Epidermal melanocyte (primary cell): ENCODE results near the gene PCBP1.
"Not testable (repeated sequence)": the region's sequence is repeated elsewhere in the genome, so short reads cannot be mapped to it uniquely, and the experiment has no call there.

Experiments used
- DNase-seq: peaks from one replicate; pipeline ENCODE4 v3.0.0; 2011; ENCODE audit warnings: low spot score; ENCODE audit not compliant: insufficient read length

Gene PCBP1

DNA sequence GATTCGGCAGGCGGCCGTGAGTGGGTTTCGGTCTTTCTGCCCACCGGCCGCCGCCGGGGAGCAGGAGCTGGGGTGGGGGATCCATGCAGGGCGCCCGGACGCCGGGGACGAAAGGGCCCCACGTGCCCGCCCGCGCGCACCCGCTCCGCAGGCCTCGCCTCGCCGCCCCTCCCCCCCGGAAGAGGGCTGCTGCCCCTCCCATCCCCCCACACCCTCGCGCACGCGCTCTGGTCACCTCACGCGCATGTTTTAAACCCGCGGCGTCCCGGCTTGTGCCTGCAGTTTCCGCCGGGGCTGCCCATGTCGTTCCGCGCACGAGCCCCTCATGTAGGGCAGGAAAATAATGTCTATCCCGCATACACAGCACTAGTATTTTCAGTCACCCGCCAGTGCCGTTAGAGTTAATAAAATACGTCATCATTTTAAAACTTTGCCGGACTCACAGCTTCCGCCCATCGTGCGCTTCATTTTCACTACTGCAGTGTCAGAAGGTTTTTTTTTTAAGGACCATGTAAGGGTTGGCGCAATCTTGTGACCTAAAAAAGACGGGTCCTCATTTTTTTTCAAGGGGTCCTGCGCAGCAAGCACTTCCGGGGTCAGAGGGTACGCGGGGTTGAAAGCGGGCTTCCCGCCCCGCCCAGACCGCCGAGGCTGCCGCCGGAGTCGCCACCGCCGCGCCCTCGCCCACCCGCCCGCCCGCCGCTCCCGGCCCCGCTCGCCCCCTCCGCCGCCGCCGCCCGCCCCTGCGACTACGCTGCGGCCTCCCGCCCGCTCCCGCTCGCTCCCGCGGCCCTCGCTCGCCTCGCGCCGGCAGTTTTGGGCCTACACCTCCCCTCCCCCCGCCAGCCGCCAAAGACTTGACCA is at the start of gene PCBP1:
Gene PCBP1 (plus strand): TSS at position 640 of the 864 bp plus-strand sequence. CDS start 267 bp downstream, outside the sequence.
- peak; percentile 87 for DNase-seq

DNA sequence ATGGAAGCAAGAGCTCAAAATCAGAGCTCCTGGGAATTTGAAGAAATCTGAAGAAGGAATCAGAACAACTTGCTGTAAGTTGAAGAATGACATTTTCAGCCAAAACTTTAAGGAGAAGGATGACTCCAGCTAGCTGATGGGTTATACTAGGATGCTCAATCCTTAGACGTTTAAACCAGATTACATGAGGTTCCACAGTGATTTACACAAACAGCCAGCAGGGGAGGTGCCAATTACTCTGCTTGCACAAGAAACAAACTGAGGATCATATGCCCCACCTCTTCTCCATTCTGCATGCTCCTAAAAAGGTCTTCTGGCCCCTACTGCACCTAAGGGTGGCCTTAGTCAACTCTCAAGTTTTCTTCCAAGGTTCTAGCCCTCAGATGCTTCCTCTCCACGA is 47.9 kb upstream of the PCBP1 start:
- DNase-seq, result no peak

DNA sequence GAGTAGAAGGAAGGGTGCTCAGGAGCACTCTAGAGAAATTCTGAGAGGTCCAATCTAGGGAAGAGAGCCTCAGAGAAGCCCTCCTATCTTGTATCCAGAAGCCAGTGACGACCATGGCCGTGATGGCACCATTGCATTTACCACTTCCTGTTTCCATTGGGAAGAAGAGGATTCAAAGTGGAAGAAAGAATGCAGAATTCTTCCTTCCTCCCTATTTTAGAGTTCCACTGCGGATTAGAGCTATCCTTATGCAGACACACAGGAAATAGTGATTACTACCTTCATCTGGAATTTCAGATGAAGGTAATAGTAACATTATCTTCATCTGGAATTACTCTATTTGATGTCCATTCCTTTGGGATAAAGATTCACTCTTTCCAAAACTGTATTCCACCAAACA is 45.6 kb upstream of the PCBP1 start:
- DNase-seq, result no peak

DNA sequence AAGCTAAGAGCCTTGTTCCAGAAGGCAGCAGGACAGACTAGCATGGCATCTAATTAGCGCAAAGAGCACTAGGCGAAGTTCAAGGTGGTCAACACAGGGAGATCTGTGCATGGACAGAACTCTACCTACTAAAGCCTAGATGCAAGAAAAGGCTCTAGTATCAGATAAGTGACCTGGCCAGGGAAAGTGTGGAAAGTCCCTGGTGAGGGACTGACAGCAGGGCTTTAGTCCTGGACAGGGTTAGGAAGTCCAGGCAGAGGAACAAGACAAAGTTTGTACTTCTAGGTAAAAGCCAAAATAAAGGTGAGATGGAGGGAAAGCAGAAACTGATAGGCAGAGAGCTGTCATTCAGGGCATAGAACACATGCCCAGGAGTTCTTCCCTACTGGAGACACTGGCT is 45.0 kb upstream of the PCBP1 start:
- DNase-seq, result no peak

DNA sequence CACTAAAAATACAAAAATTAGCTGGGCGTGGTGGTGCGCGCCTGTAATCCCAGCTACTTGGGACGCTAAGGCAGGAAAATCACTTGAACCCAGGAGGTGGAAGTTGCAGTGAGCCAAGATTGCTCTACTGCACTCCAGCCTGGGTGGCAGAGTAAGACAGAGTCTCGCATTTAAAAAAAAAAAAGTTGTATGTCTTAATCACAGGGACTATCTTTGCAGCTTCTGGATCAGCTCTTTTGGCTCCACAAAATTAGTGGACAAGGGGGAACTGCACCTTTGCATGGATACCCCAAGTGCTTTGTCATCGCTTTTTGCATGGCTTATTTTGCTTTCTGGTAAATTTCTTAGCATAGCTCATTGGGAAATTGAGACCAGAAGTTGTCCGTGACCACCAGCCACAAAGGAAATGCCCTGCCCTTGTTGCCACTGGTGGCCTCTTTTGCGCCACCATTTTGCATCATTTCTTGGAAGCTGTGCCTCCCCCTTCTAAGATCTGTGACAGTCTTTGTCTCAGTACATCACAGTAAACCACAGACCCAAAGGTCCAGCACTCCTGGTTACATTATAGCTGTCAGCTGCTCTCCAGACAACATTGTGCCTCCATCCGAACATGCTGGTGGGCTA is 43.9 kb upstream of the PCBP1 start:
- no peak for DNase-seq

DNA sequence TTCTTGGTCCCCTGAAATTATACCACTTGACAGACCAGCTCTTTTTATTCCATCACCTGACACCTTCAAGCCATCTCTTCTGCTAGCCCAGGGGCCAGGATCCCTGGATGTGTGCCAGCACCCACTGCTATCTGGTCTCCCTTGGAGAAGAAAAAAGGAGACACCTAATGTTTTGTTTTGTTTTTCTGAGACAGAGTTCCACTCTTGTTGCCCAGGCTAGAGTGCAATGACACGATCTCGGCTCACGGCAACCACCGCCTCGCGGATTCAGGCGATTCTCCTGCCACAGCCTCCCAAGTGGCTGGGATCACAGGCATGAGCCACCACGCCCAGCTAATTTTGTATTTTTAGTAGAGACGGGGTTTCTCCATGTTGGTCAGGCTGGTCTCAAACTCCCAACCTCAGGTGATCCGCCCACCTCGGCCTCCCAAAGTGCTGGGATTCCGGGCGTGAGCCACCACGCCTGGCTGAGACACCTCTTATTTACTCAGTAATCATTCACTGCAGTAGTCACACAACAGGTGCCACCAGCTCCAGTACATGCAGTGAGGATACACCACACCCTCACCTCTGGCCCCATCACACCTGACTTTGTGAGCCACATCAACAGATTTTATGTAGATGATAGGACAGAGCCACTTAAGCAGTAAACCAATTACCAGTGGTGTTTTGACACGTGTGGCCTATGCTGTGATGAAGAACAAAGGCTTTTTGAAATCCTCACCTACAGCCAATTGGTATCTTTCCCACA is 42.8 kb upstream of the PCBP1 start:
- no peak for DNase-seq

DNA sequence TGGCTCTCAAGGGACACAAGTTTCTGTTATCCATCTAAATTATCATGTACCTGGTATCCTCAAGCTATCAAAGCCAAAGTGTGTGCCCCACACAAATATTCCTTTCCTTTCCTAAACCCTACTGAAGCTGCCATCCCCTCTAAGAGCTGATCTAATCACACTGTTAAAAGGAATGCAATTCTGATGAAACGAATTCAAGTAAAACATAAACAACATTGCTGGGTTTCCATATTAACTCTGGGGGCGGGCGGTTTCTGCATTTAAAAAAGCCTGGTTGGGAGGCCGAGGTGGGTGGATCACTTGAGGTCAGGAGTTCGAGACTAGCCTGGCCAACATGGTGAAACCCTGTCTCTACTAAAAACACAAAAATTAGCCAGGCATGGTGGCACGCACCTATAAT is 41.9 kb upstream of the PCBP1 start:
- no peak for DNase-seq

DNA sequence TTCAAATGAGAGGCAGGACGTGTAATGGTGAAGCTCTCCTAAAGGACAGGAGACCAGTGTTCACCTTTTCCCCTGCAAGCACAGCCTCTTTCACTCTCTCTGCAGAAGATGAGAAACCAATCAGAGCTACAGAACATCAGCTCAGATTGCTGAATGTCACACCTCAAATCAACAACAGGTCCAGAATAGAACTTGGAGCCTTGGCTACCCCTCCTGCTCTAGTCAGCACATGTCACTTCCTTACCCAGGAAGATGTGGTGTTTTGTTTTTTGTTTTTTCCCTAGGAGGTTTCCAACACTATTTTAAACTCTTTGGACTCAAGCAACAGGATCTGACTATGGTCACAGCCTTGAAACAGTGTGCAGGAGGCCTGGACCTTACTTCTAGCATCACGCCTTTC is 41.3 kb upstream of the PCBP1 start:
- no peak for DNase-seq

DNA sequence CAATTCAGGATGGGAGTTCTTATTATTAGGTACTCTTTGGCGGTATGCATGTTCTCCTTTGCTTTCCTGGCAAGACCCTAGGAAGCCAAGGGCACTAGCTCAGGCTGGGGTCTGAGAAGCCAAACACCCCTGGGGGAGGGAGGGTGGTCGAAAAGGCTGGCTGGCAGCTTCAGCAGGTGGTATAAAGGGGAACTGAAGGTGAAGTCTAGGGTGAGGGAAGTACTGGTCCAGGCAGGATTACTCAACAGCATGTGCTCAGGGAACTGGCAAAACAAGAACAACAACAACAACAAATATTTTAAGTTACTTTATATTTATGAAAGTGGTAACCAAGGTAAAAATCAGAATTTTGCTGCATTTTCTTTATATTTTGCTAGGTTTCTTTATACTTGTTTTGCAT is 40.7 kb upstream of the PCBP1 start:
- no peak for DNase-seq

DNA sequence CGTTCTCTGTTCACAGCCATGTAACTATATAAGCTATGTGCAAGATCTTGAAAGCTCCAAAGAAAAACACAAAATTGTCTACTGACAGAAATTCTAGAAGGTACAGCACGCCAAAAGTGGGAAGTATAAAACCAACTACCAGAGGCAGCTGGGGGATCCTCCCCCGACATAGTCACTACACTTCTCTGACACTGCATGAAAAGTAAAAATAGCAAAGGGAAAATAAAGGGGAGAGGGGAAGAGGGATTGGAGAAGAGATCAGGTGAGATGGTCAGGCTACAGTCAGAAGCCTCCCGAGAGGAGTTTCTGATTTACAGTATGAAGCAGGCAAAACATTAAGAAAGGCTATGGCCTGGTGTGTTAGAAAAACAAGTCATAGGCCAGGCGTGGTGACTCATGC is 39.8 kb upstream of the PCBP1 start:
- DNase-seq, result no peak

DNA sequence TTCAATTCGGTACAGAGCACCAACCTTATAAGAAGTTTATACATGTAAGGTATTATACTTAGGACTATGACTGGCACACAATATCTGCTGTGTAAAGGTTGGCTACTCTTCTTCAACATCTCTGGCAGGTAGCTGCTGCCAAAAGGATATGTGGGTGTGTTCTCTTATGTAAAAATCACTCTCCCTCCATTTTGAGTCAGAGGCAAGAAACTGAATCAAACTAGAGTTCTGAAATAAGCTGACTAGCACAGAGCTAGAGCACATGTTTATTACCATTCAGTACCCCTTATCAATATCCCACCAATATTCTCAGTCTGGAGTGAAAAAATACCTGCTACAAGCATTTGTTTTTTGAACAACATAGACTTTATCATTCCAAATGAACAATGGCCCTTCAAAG is 38.0 kb upstream of the PCBP1 start:
- no peak for DNase-seq

DNA sequence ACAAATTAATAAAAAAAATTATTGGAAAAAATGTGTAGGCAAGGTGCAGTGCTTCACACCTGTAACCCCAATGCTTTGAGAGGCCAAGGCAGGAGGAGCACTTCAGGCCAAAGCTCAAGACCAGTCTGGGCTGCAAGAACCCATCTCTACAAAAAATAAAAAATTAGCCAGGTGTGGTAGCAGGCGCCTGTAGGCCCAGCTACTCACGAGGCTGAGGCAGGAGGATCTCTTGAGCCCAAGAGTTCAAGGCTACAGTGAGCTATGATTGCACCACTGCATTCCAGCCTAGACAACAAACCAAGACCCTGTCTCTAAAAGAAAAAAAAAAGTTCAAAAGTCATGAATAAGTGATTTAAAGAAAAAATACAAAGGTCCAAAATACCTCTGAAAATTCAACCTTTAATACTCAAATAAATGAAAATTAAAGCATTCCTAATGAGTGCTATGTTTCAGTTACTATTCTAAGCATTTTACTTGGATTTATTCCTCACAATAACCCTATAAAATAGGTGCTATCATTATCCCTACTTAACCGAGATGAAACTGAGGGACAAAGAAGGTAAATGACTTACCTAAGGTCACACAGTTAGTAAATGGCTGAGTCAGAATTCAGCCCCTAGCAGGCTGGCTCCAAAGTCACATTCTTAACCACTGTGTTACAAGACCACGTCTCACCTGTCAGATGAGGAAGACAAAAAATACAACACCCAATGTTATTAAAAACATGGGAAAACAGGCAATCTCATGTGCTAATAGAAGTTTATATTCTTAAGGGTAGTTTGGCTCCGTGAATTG is 36.4 kb upstream of the PCBP1 start:
- no peak for DNase-seq

DNA sequence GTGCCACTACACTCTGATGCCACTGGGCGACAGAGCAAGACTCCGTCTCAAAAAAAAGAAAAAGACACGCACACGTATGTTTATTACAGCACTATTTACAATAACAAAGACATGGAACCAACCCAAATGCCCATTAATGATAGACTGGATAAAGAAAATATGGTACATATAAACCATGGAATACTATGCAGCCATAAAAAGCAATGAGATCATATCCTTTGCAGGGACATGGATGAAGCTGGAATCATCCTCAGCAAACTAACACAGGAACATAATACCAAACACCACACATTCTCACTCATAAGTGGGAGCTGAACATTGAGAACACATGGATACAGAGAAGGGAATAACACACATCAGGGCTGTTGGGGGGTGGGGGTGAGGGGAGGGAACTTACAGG is 32.0 kb upstream of the PCBP1 start:
- DNase-seq, result not testable (repeated sequence)

DNA sequence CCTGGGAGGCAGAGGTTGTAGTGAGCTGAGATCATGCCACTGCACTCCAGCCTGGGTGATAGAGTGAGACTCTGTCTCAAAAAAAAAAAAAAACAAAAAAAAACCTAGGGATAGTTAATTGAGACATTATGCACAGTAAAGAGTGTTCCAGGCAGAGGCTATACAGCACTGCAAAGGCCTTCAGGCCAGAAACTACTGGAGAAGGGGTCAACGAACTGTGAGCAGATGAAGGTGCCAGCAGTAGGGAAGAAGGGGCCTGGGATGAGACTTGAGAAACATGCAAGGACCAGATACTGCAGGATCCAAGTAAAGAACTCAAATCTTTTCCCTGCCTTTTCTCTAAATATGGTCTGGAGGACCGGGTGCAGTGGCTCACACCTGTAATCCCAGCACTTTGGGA is 26.0 kb upstream of the PCBP1 start:
- no peak for DNase-seq

DNA sequence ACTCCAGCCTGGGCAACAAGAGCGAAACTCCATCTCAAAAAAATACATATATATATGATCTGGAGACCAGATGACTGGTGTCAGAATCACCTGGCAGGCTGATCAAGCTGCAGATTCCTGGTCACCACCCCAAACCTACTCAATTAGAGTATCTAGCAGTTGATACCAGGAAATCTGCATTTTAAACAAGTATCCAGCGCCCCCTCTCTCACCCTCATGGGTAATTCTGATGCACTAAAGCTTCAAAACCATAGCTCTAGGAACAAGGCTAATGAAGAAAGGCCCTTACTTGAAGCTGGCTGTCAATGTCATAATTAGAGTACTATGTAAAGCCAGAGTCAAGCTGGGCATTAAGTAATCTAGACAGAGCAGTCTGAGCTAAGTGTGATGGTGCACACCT is 25.0 kb upstream of the PCBP1 start:
- DNase-seq, result no peak

DNA sequence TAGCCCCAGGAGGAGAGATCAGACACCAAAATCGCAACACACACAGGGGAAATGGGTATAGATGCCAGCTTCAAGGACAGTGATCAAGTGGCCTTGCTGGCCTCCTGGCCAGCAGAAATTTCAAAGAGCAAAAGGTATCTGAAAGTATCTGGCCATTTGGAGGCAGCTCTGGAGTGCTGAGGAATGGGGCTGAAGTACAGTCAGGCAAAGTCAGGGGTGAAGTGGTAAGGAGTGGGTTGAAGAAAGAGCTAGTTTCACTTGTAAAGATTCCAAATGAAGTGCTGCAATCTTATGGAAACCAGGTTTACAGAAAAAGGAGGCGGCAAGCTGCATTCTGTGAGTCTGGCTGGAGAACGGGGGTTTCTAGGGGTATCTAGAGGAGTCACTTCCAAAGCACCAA is 19.2 kb upstream of the PCBP1 start:
- no peak for DNase-seq

DNA sequence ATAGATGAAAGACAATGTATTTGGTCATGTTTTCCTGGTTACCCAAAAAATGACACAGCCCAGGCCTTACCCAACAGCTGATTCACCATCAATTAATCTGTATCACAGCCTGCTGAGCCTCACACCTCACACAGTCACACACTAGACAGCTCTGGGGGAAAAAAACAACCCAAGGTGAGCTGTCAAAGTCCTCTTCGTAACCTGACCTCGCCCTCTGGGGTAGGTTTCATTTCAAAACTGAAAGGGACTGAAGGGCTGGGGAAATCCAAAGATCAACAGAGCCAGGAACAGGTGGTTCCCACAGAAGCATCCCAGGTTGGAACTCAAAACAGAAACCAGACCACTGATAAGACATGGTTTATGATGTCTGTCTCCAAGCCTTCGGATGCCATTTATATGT is 18.2 kb upstream of the PCBP1 start:
- no peak for DNase-seq

DNA sequence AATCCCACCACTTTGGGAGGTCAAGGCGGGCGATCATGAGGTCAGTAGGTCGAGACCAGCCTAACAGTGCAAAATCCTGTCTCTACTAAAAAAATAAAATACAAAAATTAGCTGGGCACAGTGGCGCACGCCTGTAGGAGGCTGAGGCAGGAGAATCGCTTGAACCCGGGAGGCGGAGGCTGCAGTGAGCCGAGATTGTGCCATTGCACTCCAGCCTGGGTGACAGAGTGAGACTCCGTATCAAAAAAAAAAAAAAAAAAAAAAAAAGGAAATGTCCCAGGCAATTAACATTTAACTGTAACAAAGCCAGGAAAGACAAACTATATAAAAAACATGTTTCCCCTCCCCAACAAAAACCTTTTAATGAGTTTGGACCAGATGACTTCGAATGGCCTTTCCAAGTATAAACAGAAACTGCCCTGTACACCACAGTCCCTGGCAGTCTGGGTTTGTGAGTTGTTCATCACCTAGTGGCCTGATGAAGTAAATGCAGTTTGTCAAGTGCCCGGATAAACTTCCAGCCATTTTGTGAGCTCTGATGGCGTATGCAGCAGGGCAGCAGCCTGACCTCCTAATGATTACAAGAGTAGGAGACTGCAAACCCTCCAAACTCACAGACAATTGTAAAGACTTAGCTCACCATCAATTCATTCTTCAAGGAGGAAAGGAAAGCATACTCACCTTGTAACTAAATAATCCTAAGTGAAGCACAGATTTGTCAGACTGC is 16.6 kb upstream of the PCBP1 start:
- DNase-seq, result peak; percentile 88

DNA sequence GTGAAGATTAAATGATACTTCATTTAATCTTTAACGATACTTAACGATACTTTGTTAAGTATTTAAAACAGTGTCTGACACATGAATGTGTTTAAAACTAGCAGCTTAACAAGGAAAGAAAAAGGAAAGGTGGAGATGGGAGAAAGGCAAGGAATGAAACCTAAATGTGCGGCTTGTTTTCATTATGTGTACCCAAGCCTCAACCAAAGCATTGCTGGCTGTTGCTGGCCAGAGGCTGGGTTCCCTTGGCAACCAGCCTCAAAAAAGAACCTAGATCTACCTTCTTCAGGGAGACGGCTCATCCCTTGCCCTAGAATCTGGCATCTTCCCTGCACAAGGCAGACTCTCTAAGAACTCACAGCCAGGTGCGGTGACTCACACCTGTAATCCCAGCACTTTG is 13.8 kb upstream of the PCBP1 start:
- DNase-seq, result no peak

DNA sequence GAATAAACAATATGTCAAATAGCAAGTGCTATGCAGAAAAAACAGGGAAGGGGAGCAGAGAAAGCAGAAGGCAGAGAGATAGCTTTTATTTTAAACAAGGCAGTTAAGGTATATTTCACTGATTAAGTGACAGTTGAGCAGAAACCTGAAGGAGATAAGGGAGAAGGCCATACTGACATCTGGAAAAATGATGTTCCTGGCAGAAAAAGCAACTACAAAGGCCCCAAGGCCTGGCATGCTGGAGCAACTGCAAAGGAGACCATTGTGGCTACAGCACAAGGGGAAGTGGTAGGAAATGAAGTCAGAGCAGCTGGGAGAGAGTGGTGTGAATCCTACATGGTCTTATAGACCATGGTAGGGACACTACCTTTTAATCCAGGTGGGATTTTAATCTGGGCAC is 8.9 kb upstream of the PCBP1 start:
- no peak for DNase-seq
